Nucleus accumbens (tissue), 56 donors: Measurements from ENCODE around the gene PDX1.

Experiments used
- DNase-seq, 56 donors: peaks; one replicate each; lab custom pipeline; 2025; lab: John Stamatoyannopoulos, UW

Gene PDX1

DNA sequence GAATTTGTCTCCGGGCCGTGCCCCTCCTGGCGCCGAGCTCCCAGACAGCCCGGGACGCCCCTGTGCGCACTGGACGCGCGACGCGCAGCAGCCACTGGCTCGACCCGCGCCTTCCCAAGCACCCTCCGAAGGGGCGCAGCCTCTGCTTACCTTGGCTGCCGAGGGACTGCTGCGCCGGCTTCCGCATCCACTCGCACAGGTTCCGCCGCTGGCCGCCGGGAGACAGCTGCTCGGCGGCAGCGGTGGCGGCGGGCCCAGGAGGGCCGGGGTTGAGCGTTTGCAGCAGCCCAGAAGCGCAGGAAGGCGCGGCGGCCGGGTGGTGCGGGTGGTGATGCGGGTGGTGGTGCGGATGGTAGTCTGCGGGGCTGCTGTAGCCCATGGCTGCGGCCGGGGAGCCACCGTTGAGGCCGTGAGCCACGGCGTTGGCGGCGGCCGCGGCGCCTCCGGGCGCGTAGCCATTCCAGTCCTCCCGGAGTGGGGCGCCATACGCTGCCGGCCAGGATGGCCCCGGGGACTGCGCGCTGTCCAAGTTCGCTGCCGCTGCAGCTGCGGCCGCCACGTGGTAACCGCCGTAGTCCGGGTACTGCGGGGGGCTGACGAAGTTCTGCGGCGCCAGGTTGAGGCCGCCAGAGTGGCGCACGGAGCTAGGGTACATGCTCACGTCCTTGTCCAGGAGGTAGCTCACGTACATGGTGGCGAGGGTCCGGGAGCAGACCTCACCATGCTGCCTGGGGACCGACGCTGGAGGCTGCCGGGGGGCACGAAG is 48.7 kb downstream of the PDX1 start:
- DNase-seq = no peak

DNA sequence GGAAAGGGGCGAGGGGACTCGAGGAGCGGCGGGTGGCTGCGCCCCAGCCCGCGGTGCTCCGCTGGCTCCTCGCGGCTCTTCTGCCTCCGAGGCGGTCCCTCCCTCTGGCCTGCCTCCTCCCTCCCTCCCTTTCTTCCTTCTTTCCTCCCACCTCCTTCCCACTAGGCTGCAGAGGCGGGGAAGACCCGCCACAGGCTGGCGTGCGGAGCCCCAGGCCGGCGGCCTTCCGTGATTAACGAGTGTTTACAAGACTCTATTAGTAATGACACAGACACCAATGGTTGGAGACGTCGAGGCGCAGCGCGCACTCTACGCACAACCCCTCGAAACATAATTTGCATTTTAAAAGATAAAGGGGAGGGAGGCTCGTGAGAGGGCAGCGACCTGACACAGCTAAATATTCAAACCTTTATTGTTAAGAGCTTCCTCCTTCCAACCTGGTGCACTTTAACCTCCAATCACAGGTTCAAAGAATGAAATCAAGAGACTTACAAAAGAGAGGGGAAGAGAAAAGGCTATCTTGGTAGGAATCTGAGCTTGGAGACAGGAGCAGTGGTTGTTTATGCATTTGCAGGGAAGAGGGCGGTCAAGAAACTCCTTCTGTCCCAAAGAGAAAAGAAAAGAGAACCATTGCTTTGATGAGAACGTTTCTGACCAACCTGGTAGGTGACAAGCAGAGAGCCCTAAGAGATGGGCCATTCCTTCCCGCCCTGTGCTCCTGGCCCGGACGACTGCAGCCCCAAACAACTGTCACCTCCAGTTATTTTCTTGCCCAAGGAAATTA is 49.5 kb downstream of the PDX1 start, which contains the start of gene CDX2:
Gene CDX2, minus strand, starts transcription at position 234 of the 784 bp plus-strand sequence. CDS start 309 bp downstream, outside the sequence.
- no peak for DNase-seq

DNA sequence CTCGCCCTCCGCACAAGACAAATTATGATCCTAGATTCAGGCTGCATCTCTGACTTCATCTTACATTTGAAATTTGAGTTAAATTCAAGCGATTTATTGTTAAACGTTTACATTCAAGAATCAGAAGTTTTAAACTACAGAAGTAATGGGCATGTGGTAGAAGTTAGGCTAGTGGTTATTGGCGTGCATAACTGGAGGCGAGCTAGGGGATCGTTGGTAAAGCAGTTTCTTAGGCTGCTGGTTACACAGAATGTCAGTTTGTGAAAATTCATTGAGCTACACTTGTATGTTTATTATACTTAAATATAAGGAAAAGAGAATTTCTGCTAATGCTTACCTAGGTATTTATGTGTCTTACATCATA is 50.0 kb downstream of the PDX1 start:
- DNase-seq = no peak

DNA sequence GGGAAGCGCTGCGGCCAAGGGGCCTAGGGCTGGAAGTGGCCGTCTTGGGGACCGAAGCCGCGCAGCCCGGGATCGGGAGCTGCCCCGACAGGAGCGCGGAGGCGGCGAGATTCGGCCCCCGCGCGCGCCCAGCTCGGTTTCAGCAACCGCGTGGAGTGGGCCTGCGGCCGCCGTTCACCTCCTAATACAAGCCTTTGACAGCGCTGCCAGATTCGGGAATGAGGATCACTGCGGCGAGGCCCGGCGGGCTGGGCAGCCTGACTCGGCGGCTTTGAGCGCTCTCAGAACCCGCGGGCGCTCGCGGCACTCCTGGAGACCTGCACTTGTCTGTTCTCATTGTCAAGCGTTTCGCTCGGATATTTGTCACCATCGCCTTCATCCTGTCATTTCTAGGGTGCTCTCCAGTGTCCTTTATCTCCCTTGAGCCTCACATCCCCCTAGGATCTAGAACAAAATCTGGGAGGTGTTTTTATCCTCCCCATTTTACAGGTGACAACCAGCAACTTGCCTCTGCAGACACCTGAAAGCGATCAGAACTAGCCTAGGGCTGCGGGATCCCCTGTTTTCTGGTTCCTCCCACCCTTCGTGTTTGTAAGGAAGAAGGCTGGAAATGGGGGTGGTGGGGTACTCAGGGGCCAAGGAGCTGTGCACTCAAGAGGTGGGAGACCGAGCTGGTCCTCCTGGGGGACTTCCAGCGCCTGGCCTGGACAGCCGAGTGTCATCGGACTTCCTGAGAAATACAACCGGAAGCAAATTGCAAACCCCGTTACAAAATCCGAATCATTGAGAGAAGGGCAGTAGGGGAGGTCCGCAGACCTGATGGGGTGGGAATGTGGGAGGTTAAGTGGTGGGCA is 50.8 kb downstream of the PDX1 start:
- DNase-seq = no peak

DNA sequence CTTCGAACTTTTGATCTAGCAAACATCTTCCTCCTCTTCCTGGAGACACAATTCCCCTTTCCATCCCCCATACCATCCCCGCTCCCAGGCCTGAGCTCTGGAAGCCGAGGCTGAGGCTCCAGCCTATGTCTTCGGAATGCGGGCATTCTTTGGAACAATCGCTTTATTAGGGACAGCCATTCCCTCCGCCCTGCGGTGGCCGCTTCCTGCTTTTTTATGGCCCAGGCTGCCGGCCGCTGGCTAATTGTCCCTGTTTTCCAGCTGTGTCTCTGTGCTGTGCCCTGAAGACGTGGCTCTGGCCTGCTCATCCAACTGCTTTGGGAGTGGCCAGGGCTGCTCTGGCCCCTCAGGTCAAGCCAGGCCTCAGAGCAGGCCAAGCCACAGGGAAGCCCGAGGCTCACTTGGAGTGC is 51.4 kb downstream of the PDX1 start:
- no peak for DNase-seq

DNA sequence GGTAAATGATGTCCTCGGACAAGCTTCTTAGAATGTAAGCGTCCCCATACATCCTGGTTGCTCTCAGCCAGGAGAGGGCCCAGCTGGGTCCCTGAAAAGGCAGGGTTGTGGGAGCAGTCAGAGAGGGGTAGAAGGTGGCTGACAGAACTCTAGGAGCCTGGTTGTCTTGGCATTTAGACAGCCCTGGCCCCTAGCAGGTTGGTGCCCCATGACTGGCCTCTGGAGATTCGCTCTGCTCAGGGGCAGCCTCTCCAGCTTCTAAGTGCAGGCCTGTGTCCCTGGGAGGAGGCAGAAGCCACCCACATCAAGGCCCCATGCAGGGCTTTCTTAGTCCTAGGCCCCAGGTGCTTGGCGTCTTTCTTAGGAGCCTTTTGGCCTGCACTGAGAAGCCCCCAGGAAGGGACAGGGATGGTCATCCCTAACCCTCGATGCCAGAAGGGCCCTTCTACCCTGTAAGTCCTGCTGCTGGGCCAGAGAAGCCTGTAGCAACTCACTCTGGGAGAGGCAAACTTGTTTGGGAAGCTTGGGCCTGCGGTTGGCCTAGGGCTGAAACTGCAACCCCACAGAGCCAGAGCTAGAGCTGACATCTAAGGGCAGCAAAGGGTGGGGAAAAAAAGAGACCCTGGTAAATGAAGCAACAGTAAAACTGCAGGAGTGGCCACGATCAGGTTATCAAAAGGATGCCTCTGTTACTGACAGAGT is 52.1 kb downstream of the PDX1 start:
- no peak for DNase-seq

DNA sequence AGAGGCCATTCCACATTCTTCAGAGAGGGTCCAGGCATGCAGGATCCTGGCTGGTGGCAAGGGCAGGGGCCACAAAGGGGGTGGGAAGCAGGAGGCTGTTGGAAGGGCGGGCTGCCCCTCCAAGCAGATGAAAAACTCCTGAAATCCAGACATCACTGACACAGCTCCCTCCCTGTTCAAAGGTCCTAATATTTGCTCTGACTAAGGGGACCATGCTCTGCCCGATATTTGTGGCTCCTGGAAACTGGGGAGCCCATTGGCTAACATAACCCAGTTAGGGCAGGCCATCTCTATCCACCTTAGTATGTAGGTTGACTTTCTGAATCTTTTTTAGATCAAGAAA is 52.6 kb downstream of the PDX1 start:
- DNase-seq = no peak

DNA sequence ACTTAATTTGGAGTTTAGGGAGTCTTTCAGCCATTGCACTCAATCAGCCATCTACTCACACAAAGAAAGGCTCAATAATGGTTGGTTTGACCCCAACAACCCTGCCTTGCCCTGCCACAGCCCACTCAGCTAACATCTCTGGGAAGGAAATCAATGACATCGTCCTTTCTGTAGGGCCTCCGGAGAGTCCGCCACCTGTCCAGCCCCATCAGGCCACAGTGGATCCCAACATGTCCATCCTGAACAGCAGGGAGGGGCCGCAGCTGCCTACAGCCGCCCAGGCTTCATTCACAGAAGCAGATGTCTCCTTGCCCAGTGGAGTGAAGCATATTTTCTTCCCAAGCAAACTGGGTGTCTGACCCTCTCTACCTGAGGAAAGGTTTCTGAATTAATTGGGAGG is 53.5 kb downstream of the PDX1 start:
- DNase-seq = no peak

DNA sequence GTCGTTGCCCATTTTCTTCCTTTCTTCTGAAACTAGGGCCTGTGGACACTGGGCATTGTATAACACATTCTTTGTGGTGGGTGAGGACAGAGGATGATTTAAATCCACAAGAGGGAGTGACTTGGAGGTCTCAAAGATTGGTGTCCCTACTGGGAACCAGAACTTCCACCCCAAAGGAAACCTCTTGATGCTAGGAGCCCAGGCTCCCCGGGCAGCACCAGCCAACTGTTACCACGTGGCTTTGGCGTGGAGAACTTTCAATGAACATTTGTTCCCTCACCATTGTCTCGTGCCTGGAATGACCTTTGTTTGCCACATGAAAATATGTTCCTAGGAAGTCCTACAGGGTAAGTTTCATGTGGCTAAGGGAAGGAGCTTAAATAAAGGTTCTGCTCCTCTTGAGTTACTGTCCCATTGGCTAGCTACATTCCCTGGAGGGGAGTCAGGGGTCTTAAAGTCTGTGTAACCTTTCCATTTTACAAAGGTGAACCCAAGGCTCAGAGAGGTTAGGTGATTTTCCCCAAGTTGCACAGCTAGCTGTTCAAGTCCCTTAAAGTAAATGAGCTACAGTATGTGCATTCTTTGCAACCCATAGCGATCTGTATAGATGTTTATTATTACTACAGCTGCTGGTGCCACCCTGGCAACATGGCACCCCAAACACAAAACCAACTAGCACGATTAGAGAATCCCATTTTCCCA is 54.3 kb downstream of the PDX1 start:
- no peak for DNase-seq
